Right renal pelvis (tissue), 4 donors: ENCODE data around the gene ADAMTS17. TPM values are rescaled to one million over a fixed set of nuclear protein-coding genes. Genes with fewer than 3 reads are reported as not detected.

Experiments
- DNase-seq, 4 donors: peaks; one replicate each; pipeline ENCODE4 v3.0.0-alpha.2; 2013; ENCODE audit warnings: low read depth in 4 of 4, low spot score in 3 of 4, missing footprints in 1 of 4
- polyA plus RNA-seq, 4 donors: library from polyadenylated mRNA; unstranded; fragments of 120-200 nt; gene quantifications; one replicate each; pipeline ENCODE4 v1.2.1, GENCODE V29; 2013; ENCODE audit not compliant: insufficient read length in 4 of 4

Gene ADAMTS17
- polyA plus RNA-seq, 4 donors: 1.9 to 3.4 (median 2.6) TPM

- DNase-seq: no peak
These were observed 31.1 kb downstream of the ADAMTS17 start for GRCh38 chr15:100310513-100311153.

GRCh38 chr15:100310041-100310405 is 31.8 kb downstream of the ADAMTS17 start:
- no peak for DNase-seq

GRCh38 chr15:100309109-100310040 is 32.4 kb downstream of the ADAMTS17 start:
- no peak for DNase-seq

- DNase-seq: no peak
These were observed 33.2 kb downstream of the ADAMTS17 start for GRCh38 chr15:100308608-100309007.

GRCh38 chr15:100308213-100308600 is 33.6 kb downstream of the ADAMTS17 start:
- DNase-seq: no peak

- no peak for DNase-seq
These were observed 34.2 kb downstream of the ADAMTS17 start for GRCh38 chr15:100307241-100308212.

- no peak for DNase-seq
These were observed 35.7 kb downstream of the ADAMTS17 start for GRCh38 chr15:100306098-100306497.

- no peak for DNase-seq
These were observed 39.8 kb downstream of the ADAMTS17 start for GRCh38 chr15:100301910-100302431.

- no peak for DNase-seq
These were observed 43.5 kb downstream of the ADAMTS17 start for GRCh38 chr15:100298257-100298656.

- DNase-seq: no peak
These were observed 44.0 kb downstream of the ADAMTS17 start for GRCh38 chr15:100297812-100298211.

GRCh38 chr15:100295939-100296565 is 45.7 kb downstream of the ADAMTS17 start:
- DNase-seq: no peak

GRCh38 chr15:100292010-100292409 is 49.8 kb downstream of the ADAMTS17 start:
- no peak for DNase-seq

- DNase-seq: no peak
These were observed 50.7 kb downstream of the ADAMTS17 start for GRCh38 chr15:100291106-100291505.

GRCh38 chr15:100285641-100286295 is 56.0 kb downstream of the ADAMTS17 start:
- DNase-seq: no peak

GRCh38 chr15:100284701-100285100 is 57.1 kb downstream of the ADAMTS17 start:
- peak in 3 of 4 donors; percentile 8 to 20 (median 13) for DNase-seq

- no peak for DNase-seq
These were observed 57.6 kb downstream of the ADAMTS17 start for GRCh38 chr15:100284191-100284590.

- no peak for DNase-seq
These were observed 60.5 kb downstream of the ADAMTS17 start for GRCh38 chr15:100281096-100281917.

GRCh38 chr15:100279849-100280248 is 61.9 kb downstream of the ADAMTS17 start:
- DNase-seq: no peak

- no peak for DNase-seq
These were observed 62.3 kb downstream of the ADAMTS17 start for GRCh38 chr15:100279446-100279845.
